Activated naive CD8-positive, alpha-beta T cell treated with anti-CD3 and anti-CD28 coated beads for 36 hours (primary cell): ENCODE measurements around the gene SOWAHD. TPM values are rescaled to one million over a fixed set of nuclear protein-coding genes. Genes with fewer than 3 reads are reported as not detected.
"Not testable (repeated sequence)": the region's sequence is repeated elsewhere in the genome, so short reads cannot be mapped to it uniquely, and the experiment has no call there.

Source experiments
- DNase-seq: peaks from one replicate; pipeline ENCODE4 v3.0.0; 2021
- H3K27ac Mint-ChIP-seq: one replicate; pipeline ENCODE4 v1.8.0; 2022; ENCODE audit warnings: mild to moderate bottlenecking, moderate library complexity, mixed read lengths
- H3K27me3 Mint-ChIP-seq: one replicate; pipeline ENCODE4 v1.8.0; 2022; ENCODE audit warnings: mild to moderate bottlenecking, mixed read lengths
- H3K36me3 Mint-ChIP-seq: one replicate; pipeline ENCODE4 v1.8.0; 2021; ENCODE audit warnings: mild to moderate bottlenecking, mixed read lengths
- H3K4me1 Mint-ChIP-seq: one replicate; pipeline ENCODE4 v1.8.0; 2021; ENCODE audit warnings: mixed read lengths
- H3K4me3 Mint-ChIP-seq: one replicate; pipeline ENCODE4 v1.8.0; 2022; ENCODE audit warnings: mild to moderate bottlenecking, moderate library complexity, mixed read lengths
- H3K9me3 Mint-ChIP-seq: one replicate; pipeline ENCODE4 v1.8.0; 2022; ENCODE audit warnings: mixed read lengths
- total RNA-seq, 2 experiments: library from RNA; stranded (reverse); gene quantifications; one replicate each; pipeline ENCODE4 v1.2.3, GENCODE V29; 2021

The SOWAHD gene
- total RNA-seq, 2 experiments from 2014 or later = 0.14 to 0.18 TPM

DNA sequence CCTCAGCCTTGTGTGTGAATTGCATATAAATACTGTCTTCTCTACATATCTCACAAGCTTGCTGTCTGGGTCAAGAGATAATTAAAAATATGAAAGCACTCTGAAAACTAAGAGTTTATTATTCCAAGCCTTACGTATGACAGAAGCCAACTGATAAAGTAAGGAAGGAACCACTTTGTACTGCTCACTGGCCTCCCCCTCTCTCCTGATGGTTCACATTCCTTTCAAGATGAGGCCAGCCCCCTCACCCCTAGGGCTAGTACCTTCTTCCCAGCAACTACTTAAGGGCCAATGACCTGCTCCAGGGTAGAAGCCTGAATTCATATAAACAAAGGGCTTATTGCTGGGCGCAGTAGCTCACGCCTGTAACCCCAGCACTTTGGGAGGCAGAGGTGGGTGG is 5.4 kb upstream of the SOWAHD start:
- Mint-ChIP-seq H3K27ac (peak overlapping the region; percentile 58), H3K4me1 (peaks cover 43% of the 10 kb centered on the region), H3K36me3 (peaks cover 2% of the 10 kb centered on the region), H3K4me3 (no peak overlapping the region), H3K27me3 (no peaks in the 10 kb centered on the region), H3K9me3 (no peaks in the 10 kb centered on the region)
- DNase-seq = no peak

DNA sequence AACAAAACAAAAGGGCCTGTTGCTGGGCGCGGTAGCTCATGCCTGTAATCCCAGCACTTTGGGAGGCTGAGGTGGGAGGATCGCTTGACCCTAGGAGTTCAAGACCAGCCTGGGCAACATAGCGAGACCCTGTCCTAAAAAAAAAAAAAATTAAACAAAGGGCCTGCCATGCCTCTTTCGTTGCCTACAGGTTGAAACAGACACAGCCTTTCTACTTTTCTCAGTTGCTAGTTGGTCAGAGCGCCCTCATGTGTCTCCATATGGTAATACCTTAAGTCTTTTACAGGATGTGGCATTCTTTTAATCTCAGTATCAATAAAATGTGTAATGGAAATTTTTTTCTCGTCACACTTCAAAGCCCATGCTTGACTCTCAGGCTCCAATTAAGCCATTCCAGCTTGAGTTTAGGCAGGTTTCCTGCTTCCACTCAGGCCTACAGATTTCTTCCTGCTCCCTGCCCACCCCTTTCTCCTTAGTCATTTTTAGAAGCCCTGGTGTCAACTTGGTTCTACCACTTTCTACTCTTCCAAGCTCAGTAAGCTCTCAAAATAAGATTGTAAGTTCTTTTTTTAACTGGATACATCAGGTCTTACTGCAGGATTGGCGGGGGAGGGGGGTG is 4.6 kb upstream of the SOWAHD start:
- Mint-ChIP-seq H3K27me3 (no peaks in the 10 kb centered on the region), H3K36me3 (peaks cover 2% of the 10 kb centered on the region), H3K4me3 (no peak overlapping the region), H3K4me1 (peaks cover 43% of the 10 kb centered on the region), H3K27ac (peak overlapping the region; percentile 86), H3K9me3 (no peaks in the 10 kb centered on the region)
- peak; percentile 18 for DNase-seq

DNA sequence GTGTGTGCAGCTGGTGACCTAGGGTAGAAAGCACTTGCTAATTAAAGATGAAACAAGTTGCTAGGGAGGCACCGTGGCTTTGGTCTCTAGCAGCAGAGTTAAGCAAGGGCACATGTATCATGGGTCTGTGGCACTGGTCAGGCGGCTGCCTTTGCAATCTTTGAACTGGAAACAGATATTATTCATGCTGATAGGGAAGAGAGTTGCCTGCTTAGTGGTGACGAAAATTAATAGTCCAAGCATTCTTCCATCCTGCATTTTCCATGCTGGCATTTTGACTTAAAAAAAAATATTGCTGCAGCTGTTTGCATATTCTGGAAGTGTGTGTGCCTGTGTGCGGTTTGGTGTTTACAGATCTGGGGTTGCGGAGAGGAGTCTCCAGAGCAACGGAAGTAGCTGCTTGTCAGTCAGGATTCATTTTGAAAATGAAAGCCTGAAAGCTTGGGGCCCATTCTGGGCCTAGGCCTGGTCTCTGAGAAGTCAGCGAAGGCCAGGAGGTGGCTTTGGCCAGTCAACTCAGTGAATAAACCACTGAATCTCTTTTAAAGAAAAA is 2.3 kb upstream of the SOWAHD start:
- Mint-ChIP-seq H3K27me3 (no peaks in the 10 kb centered on the region), H3K4me3 (peak overlapping the region; percentile 72), H3K36me3 (no peaks in the 10 kb centered on the region), H3K9me3 (no peaks in the 10 kb centered on the region), H3K4me1 (peaks cover 43% of the 10 kb centered on the region), H3K27ac (peak overlapping the region; percentile 96)
- peak; percentile 60 for DNase-seq

DNA sequence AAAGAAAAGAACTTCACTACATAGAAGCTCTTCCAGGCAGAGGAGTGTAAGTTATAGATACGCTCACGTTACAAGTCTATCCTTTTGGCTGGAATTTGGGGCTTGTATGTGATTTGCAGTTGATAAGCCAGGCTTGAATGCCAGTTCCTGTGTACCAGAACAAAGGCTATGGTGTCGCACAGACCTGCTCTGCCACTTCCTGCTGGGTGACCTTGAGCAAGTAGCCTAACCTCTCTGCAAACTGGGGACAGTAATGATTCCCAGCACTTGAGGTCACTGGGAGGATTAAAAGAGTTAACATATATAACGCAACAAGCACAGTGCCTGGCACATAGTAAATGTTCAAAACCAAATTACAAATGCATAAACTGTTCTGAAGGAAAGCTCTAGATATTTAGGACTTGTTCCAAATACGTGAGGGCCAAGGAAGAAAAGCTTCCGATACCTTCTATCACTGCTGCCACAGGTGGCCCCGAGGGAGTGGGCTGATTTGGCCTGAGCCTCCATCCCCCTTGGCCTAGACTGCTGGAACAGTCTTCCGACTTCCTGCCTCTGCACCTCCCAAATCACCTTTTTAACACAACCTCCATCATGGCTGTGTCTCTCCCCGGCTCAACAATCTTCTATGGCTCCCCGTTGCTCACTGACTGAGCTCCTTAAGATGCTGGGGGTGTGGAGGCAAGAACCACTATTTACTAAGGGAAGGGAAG is 1.3 kb upstream of the SOWAHD start:
- Mint-ChIP-seq H3K4me1 (peaks cover 43% of the 10 kb centered on the region), H3K27ac (peak overlapping the region; percentile 96), H3K36me3 (no peaks in the 10 kb centered on the region), H3K27me3 (no peaks in the 10 kb centered on the region), H3K9me3 (no peaks in the 10 kb centered on the region), H3K4me3 (peak overlapping the region; percentile 72)
- DNase-seq = no peak

DNA sequence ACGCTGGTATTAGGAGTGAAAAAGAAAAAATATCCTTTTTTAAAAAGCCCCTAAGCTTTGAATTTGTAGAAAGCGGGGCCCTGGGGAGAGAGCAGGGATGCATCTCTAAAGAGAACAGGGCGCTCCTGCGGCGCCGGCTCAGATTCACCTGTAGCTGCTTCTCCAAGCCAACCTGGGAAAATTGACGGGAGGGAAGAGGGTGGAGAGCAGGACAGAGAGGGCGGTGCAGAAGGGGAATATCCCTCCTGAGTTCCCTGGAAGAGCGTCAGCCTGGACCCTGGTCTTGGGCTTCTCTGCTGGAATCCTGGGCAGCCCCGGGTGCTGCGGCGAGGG is 776 bp upstream of the SOWAHD start:
- Mint-ChIP-seq H3K36me3 (no peaks in the 10 kb centered on the region), H3K4me1 (peaks cover 44% of the 10 kb centered on the region), H3K27me3 (no peaks in the 10 kb centered on the region), H3K27ac (peak overlapping the region; percentile 96), H3K9me3 (no peaks in the 10 kb centered on the region), H3K4me3 (peak overlapping the region; percentile 65)
- no peak for DNase-seq

DNA sequence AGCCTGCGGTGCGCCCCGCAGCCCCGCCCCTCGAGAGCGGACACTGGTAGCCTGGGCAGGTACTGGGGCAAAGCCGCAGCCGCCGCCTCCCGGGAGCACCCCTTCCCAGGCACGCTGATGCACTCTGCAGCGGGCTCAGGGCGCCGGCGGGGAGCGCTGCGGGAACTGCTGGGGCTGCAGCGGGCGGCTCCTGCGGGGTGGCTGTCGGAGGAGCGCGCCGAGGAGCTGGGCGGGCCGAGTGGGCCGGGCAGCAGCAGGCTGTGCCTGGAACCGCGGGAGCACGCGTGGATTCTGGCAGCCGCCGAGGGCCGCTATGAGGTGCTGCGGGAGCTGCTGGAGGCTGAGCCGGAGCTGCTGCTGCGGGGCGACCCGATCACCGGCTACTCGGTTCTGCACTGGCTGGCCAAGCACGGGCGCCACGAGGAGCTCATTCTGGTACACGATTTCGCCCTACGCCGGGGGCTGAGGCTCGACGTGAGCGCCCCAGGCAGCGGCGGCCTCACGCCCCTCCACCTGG is 401 bp downstream of the SOWAHD start:
- peaks cover 45% of the 10 kb centered on the region for H3K4me1 Mint-ChIP-seq
- peak; percentile 41 for DNase-seq
- H3K27me3 Mint-ChIP-seq = no peaks in the 10 kb centered on the region
- H3K9me3 Mint-ChIP-seq = no peaks in the 10 kb centered on the region
- peak overlapping the region; percentile 48 for H3K4me3 Mint-ChIP-seq
- H3K27ac Mint-ChIP-seq = no peak overlapping the region
- no peaks in the 10 kb centered on the region for H3K36me3 Mint-ChIP-seq

DNA sequence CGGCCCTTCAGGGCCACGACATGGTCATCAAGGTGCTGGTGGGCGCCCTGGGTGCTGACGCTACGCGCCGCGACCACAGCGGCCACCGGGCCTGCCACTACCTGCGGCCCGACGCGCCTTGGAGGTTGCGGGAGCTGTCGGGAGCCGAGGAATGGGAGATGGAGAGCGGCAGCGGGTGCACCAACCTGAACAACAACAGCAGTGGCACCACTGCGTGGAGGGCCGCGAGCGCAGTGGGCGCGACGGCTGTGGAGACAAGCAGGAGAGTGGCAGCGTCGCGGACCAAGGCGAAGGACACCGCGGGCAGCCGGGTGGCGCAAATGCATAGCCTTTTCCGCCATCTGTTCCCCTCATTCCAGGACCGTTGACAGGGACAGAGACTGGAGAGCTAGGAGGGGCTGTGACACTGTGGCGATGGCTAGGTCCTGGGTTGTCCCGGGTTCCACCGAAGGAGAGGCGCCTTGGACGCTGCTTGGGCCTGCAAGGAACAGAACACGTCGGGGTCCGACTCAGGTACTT is 919 bp downstream of the SOWAHD start:
- no peaks in the 10 kb centered on the region for H3K27me3 Mint-ChIP-seq
- no peak for DNase-seq
- no peak overlapping the region for H3K27ac Mint-ChIP-seq
- H3K4me3 Mint-ChIP-seq = no peak overlapping the region
- H3K9me3 Mint-ChIP-seq = no peaks in the 10 kb centered on the region
- H3K36me3 Mint-ChIP-seq = no peaks in the 10 kb centered on the region
- peaks cover 41% of the 10 kb centered on the region for H3K4me1 Mint-ChIP-seq

DNA sequence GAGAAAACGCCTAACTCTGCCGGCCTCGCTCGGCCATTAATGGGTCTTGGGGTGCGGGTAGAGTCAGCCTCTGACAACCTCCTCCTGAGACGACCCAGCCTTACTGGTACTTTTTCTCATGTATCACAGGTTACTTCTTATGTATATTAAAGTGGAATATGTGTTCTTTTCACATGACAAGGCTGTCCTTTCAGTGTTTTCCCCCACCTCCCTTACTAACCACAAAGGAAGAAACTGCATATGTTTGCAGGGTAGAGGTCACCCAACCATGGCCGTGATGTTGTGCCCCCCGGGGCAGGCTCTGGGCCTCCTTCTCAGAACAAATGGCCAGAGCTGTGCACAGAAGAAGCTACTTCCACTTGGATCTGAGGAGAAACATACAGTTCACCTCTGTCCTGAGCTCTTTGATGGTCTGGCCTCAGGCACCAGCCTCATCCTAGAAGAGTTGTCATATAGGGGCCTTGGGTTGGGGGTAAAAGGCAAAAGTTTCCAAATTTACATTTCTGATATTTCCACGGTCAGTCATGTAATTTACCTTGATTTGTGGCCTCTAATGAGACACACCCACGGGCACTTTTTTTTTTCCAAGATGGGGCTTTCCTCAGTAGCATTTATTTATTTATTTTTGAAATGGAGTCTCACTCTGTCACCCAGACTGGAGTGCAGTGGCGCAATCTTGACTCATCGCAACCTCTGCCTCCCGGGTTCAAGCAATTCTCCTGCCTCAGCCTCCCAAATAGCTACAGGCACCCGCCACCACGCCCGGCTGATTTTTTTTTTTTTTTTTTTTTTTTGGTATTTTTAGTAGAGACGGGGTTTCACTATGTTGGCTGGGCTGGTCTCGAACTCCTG is 1.9 kb downstream of the SOWAHD start:
- Mint-ChIP-seq H3K27ac (no peak overlapping the region), H3K9me3 (no peaks in the 10 kb centered on the region), H3K27me3 (no peaks in the 10 kb centered on the region), H3K4me1 (peaks cover 36% of the 10 kb centered on the region), H3K4me3 (no peak overlapping the region), H3K36me3 (no peaks in the 10 kb centered on the region)
- DNase-seq = no peak

DNA sequence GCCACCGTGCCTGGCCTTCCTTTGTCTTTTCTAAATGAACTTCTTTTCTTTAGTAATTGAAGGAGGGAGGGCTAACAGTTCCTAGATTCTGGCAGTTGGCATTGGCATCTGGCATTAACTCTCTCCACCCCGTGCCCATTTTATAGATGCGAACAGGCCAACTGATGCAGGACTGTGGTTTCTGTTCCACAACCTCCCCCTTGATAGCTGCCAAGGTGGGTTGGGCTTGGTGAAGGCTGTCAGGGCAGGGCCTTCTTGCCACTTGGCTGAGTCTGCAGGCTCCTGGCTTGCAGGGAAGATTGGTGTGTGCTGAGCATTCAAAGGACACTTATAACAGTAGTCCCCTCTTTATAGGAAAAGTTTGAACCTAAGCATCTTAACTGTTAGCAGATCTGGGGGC is 4.3 kb downstream of the SOWAHD start:
- DNase-seq = no peak
- H3K4me3 Mint-ChIP-seq = no peak overlapping the region
- H3K27me3 Mint-ChIP-seq = no peaks in the 10 kb centered on the region
- no peak overlapping the region for H3K27ac Mint-ChIP-seq
- H3K9me3 Mint-ChIP-seq = no peaks in the 10 kb centered on the region
- no peaks in the 10 kb centered on the region for H3K36me3 Mint-ChIP-seq
- H3K4me1 Mint-ChIP-seq = peaks cover 12% of the 10 kb centered on the region

DNA sequence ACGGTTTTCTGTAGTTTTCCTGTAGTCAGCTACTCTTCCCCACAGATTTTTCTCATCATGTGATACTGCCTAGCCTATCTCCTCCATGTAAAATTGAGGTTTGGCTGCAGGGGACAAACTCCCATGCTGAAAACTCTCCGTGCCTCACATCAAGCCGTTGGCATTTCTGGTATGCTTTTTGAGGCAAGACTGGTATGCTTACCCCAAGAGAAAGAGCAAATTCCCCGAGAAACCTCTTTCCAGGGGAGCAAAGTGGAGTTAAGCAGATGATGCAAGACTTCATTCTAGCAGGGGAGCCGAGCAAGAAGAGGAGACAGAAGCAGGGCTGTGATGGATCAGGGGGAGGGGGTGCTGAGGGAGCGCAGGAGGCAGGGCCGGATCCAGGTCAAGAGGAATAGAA is 4.8 kb downstream of the SOWAHD start:
- H3K27ac Mint-ChIP-seq = peak overlapping the region; percentile 16
- H3K9me3 Mint-ChIP-seq = no peaks in the 10 kb centered on the region
- H3K27me3 Mint-ChIP-seq = no peaks in the 10 kb centered on the region
- peaks cover 11% of the 10 kb centered on the region for H3K4me1 Mint-ChIP-seq
- no peak overlapping the region for H3K4me3 Mint-ChIP-seq
- H3K36me3 Mint-ChIP-seq = no peaks in the 10 kb centered on the region
- DNase-seq = no peak

DNA sequence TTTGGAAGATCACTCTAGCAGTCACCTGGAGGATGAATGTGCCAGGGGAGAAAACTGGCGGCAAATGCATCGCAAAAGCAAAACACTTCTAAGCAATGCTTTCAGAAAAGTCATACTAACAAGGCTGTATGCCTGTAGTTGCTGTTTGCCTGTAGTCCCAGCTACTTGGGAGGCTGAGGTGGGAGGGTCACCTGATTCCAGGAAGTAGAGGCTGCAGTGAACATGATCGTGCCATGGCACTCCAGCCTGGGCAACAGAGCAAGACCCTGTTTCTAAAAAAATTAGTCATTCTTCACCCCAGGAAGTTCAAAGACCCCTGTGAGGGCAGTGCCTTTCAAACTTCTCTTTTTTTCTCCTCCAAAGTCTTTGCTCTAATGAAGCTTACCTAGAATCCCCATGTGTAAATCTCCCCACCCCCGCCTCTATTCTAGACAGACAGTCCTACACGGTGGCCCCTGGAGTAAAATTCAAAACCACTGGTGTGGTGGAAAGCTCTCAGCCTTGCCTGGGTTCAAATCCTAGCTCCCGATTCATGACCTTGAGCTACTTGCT is 5.5 kb downstream of the SOWAHD start:
- no peaks in the 10 kb centered on the region for H3K27me3 Mint-ChIP-seq
- no peak overlapping the region for H3K27ac Mint-ChIP-seq
- no peaks in the 10 kb centered on the region for H3K36me3 Mint-ChIP-seq
- no peak for DNase-seq
- H3K4me1 Mint-ChIP-seq = peaks cover 11% of the 10 kb centered on the region
- H3K4me3 Mint-ChIP-seq = no peak overlapping the region
- H3K9me3 Mint-ChIP-seq = no peaks in the 10 kb centered on the region

DNA sequence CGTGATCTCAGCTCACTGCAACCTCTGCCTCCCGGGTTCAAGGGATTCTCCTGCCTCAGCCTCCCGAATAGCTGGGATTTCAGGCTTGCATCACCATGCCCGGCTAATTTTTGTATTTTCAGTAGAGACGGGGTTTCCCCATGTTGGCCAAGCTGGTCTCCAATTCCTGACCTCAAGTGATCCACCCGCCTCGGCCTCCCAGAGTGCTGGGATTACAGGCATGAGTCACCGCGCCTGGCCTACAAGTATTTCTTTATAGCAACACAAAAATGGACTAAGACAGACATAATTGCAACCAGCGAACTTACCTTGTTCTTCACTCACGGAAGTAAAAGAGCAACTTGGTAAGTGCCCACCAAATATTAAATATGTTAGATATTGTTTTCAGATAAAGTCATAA is 10.0 kb downstream of the SOWAHD start:
- H3K27me3 Mint-ChIP-seq, H3K9me3 Mint-ChIP-seq, H3K4me3 Mint-ChIP-seq, H3K27ac Mint-ChIP-seq, H3K4me1 Mint-ChIP-seq, H3K36me3 Mint-ChIP-seq, DNase-seq: not testable (repeated sequence)

DNA sequence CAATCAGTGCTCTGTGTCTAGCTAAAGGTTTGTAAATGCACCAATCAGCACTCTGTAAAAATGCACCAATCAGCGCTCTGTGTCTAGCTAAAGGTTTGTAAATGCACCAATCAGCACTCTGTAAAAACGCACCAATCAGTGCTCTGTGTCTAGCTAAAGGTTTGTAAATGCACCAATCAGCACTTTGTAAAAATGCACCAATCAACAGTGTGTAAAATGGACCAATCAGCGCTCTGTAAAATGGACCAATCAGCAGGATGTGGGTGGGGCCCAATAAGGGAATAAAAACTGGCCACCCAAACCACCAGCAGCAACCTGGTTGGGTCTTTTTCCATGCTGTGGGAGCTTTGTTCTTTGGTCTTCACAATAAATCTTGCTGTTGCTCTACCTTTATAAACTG is 11.0 kb downstream of the SOWAHD start:
- H3K36me3 Mint-ChIP-seq, H3K27ac Mint-ChIP-seq: not testable (repeated sequence)

DNA sequence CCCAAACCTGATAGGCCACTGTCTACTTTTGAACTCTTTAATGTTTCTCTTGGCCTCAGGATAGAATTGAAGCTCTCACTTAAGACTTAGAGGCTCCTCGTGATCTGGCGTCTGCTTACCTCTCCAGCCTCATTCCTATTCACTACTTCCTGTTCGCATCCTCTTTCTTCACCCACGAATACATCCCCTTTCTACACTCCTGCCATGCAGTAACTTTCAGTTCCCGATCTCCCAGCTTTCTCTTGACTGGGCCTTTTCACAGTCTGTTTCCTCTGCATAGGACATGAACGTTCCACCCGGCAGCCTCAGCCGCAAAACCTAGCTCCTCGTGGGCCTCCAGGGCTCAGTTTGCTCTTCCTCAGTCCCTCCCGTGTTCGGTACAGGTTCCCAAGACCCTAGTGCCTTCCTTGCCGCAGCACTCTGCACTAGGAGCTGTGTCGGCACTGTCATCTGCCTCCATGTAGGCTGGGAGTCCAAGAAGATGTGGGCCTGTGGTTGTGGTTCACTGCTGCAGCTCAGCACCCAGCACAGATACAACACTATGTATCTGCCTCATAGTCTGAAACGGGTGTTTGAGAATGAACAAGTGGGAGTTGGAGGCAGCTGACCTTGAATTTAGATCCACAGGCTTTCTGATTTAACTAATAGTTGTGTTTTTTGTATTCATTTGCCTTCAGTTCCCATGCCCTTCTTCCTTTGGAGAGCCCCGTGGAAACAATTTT is 17.3 kb downstream of the SOWAHD start:
- Mint-ChIP-seq H3K27me3 (no peaks in the 10 kb centered on the region), H3K4me3 (no peak overlapping the region), H3K27ac (no peak overlapping the region), H3K36me3 (peaks cover 2% of the 10 kb centered on the region), H3K4me1 (peaks cover under 1% of the 10 kb centered on the region), H3K9me3 (no peaks in the 10 kb centered on the region)
- no peak for DNase-seq

More for the DNA sequence above, 11.0 kb downstream of the SOWAHD start:
- not testable (repeated sequence) for H3K27me3 Mint-ChIP-seq, H3K4me3 Mint-ChIP-seq, H3K4me1 Mint-ChIP-seq, H3K9me3 Mint-ChIP-seq, DNase-seq
